Smooth muscle cell (in vitro differentiated cells): ENCODE data around the gene SUSD1. TPM values are rescaled to one million over a fixed set of nuclear protein-coding genes. Genes with fewer than 3 reads are reported as not detected.

ENCODE experiments used
- DNase-seq: peaks from one replicate; lab custom pipeline; 2025; ENCODE audit not compliant: unreplicated experiment; lab: John Stamatoyannopoulos, UW
- H2AFZ ChIP-seq: fragments of 200-600 bp; sonication (generic); 2 replicates; pipeline ENCODE4 v1.6.0; 2016; ENCODE audit warnings: antibody characterized with exemption, low read depth, mild to moderate bottlenecking
- H3F3A ChIP-seq: fragments of 200-600 bp; sonication (generic); 2 replicates; pipeline ENCODE4 v1.6.0; 2017; ENCODE audit warnings: antibody characterized with exemption, low read depth
- H3K27ac ChIP-seq: fragments of 200-600 bp; sonication (generic); 2 replicates; pipeline ENCODE4 v1.5.1; 2016; ENCODE audit warnings: low read depth, mild to moderate bottlenecking
- H3K27me3 ChIP-seq: fragments of 200-600 bp; sonication (generic); 2 replicates; pipeline ENCODE4 v1.6.1; 2016; ENCODE audit warnings: low read depth, mild to moderate bottlenecking
- H3K36me3 ChIP-seq: fragments of 200-600 bp; sonication (generic); 2 replicates; pipeline ENCODE4 v1.5.1; 2016; ENCODE audit warnings: low read depth
- H3K4me1 ChIP-seq: fragments of 200-600 bp; sonication (generic); 2 replicates; pipeline ENCODE4 v1.5.1; 2016; ENCODE audit warnings: low read depth
- H3K4me2 ChIP-seq: fragments of 200-600 bp; sonication (generic); 2 replicates; pipeline ENCODE4 v1.6.0; 2016; ENCODE audit warnings: mild to moderate bottlenecking
- H3K4me3 ChIP-seq: fragments of 200-600 bp; sonication (generic); 2 replicates; pipeline ENCODE4 v1.5.1; 2016; ENCODE audit warnings: mild to moderate bottlenecking
- H3K79me2 ChIP-seq: fragments of 200-600 bp; sonication (generic); 2 replicates; pipeline ENCODE4 v1.6.0; 2016; ENCODE audit warnings: low read depth, mild to moderate bottlenecking
- H3K9ac ChIP-seq: fragments of 200-600 bp; sonication (generic); 2 replicates; pipeline ENCODE4 v1.6.0; 2016; ENCODE audit warnings: low read depth
- H3K9me3 ChIP-seq: fragments of 200-600 bp; sonication (generic); replicated peaks from 2 replicates; pipeline ENCODE4 v1.5.1; 2016; ENCODE audit warnings: low read depth
- H4K20me1 ChIP-seq: fragments of 200-600 bp; sonication (generic); 2 replicates; pipeline ENCODE4 v1.6.0; 2016; ENCODE audit warnings: low read depth
- CTCF ChIP-seq: fragments of 200-600 bp; sonication (generic); IDR thresholded peaks from 2 replicates; pipeline ENCODE4 v1.5.1; 2017; ENCODE audit warnings: borderline replicate concordance, mild to moderate bottlenecking, antibody characterized with exemption; ENCODE audit not compliant: insufficient read depth, poor library complexity, severe bottlenecking
- WGBS: methylation state at CpG from one replicate; pipeline ENCODE4 v1.1.7; 2016; ENCODE audit warnings: low lambda C conversion rate; 5-methylcytosine and 5-hydroxymethylcytosine counted together
- polyA plus RNA-seq: library from polyadenylated mRNA; unstranded; fragments of >200 nt; fragmentation: Nextera tagmentation; extraction: Ambion mirVana; gene quantifications from 2 replicates; pipeline ENCODE4 v1.2.1, GENCODE V29; 2016
- total RNA-seq: library from RNA; depleted of rRNA; stranded (reverse); fragments of >200 nt; gene quantifications from 2 replicates; pipeline ENCODE4 v1.2.3, GENCODE V29; 2014

The SUSD1 gene
- total and polyA plus RNA-seq, 2 experiments from 2014 or later = 6.7 to 11.8 TPM

- H3K79me2 ChIP-seq = no peaks in the 10 kb centered on the region
- no peaks in the 10 kb centered on the region for H3K9me3 ChIP-seq
- no peaks in the 10 kb centered on the region for H3K27me3 ChIP-seq
- no peaks in the 10 kb centered on the region for H4K20me1 ChIP-seq
- H3K9ac ChIP-seq = no peak overlapping the region
- TF ChIP-seq CTCF = no peak
- DNase-seq = no peak
- H3K4me1 ChIP-seq = no peaks in the 10 kb centered on the region
- no peak overlapping the region for H3K27ac ChIP-seq
- peaks cover 10% of the 10 kb centered on the region for H3K36me3 ChIP-seq
- WGBS = 96% methylated on average over 2 of the region's 2 CpGs
- no peak overlapping the region for H3K4me3 ChIP-seq
- no peak overlapping the region for H3K4me2 ChIP-seq
- no peak overlapping the region for H2AFZ ChIP-seq
- H3F3A ChIP-seq = no peaks in the 10 kb centered on the region
These were observed 37.8 kb upstream of the SUSD1 start for GRCh38 chr9:112212926-112213325.

GRCh38 chr9:112207451-112207850 lies 32.4 kb upstream of the SUSD1 start:
- no peak for DNase-seq
- Histone ChIP-seq H3K4me2 (no peak overlapping the region), H3K27me3 (no peaks in the 10 kb centered on the region), H3K36me3 (peaks cover 13% of the 10 kb centered on the region), H3K9ac (no peak overlapping the region), H3K79me2 (no peaks in the 10 kb centered on the region), H3K4me3 (no peak overlapping the region), H3F3A (no peaks in the 10 kb centered on the region), H4K20me1 (no peaks in the 10 kb centered on the region), H3K27ac (no peak overlapping the region), H2AFZ (no peak overlapping the region), H3K4me1 (no peaks in the 10 kb centered on the region), H3K9me3 (no peaks in the 10 kb centered on the region)
- no peak for TF ChIP-seq CTCF
- WGBS = 96% methylated on average over 1 of the region's 1 CpG

DNA sequence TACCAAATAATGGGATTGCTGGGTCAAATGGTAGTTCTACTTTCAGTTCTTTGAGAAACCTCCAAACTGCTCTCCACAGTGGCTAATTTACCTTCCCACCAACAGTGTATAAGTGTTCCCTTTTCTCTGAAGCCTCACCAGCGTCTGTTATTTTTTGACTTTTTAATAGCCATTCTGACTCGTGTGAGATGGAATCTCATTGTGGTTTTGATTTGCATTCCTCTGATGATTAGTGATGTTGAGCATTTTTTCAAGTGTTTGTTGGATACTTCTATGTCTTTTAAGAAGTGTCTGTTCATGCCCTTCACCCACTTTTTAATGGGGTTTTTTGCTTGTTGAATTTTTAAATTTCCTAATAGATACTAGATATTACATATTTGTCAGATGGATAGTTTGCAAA lies 28.4 kb upstream of the SUSD1 start:
- no peak for DNase-seq
- Histone ChIP-seq H3K4me2 (no peak overlapping the region), H3K9me3 (no peaks in the 10 kb centered on the region)

More for the DNA sequence above, 28.4 kb upstream of the SUSD1 start:
- Histone ChIP-seq H2AFZ (no peak overlapping the region), H3K27me3 (no peaks in the 10 kb centered on the region), H3K36me3 (peaks cover 9% of the 10 kb centered on the region), H3K27ac (no peak overlapping the region), H3K79me2 (no peaks in the 10 kb centered on the region), H3K4me1 (no peaks in the 10 kb centered on the region), H4K20me1 (no peaks in the 10 kb centered on the region), H3K4me3 (no peak overlapping the region), H3K9ac (no peak overlapping the region), H3F3A (no peaks in the 10 kb centered on the region)
- 31% methylated on average over 2 of the region's 2 CpGs for WGBS
- no peak for TF ChIP-seq CTCF
